Suprapubic skin (tissue), 3 donors: ENCODE measurements around the gene MAGI1.

ENCODE experiments used
- POLR2AphosphoS5 ChIP-seq, 3 donors: sonication (generic); formaldehyde crosslinking; IDR thresholded peaks; one replicate each; pipeline ENCODE4 v1.6.1; 2017; ENCODE audit warnings: antibody characterized with exemption in 3 of 3
- TF ChIP-seq, protein P1 (sequence below), 2 donors: fragments of 200-600 bp in 1 of 2; fragments of 450-650 bp in 1 of 2; sonication (generic) in 1 of 2; IDR thresholded peaks; one replicate each; pipeline ENCODE4 v1.5.1; 2016 to 2019; ENCODE audit warnings: antibody characterized with exemption in 2 of 2, mild to moderate bottlenecking in 1 of 2, moderate library complexity in 1 of 2

- TF ChIP-seq, protein P1, sequence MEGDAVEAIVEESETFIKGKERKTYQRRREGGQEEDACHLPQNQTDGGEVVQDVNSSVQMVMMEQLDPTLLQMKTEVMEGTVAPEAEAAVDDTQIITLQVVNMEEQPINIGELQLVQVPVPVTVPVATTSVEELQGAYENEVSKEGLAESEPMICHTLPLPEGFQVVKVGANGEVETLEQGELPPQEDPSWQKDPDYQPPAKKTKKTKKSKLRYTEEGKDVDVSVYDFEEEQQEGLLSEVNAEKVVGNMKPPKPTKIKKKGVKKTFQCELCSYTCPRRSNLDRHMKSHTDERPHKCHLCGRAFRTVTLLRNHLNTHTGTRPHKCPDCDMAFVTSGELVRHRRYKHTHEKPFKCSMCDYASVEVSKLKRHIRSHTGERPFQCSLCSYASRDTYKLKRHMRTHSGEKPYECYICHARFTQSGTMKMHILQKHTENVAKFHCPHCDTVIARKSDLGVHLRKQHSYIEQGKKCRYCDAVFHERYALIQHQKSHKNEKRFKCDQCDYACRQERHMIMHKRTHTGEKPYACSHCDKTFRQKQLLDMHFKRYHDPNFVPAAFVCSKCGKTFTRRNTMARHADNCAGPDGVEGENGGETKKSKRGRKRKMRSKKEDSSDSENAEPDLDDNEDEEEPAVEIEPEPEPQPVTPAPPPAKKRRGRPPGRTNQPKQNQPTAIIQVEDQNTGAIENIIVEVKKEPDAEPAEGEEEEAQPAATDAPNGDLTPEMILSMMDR (IDR thresholded peaks at IDR 0.05) = no peak
- TF ChIP-seq POLR2AphosphoS5 (IDR thresholded peaks at IDR 0.05) = no peak
These were observed 624.8 kb downstream of the MAGI1 start for GRCh38 chr3:65413891-65414290.
